GM12878 (cell line): ENCODE measurements around the gene DHRS4. TPM values are rescaled to one million over a fixed set of nuclear protein-coding genes. Genes with fewer than 3 reads are reported as not detected.

Experiments used
- EP300 ChIP-seq, 2 experiments: fragments of 150-350 bp in 1 of 2; IDR thresholded peaks; 2 replicates each; pipeline ENCODE4 v1.6.1; 2011 to 2012; ENCODE audit warnings: low read depth in 2 of 2, low read length in 2 of 2, borderline replicate concordance in 1 of 2, improper control_type of control experiment in 1 of 2, inconsistent platforms in 1 of 2; ENCODE audit not compliant: control insufficient read depth in 1 of 2
- JUNB ChIP-seq: IDR thresholded peaks from 2 replicates; pipeline ENCODE4 v1.6.1; 2016; ENCODE audit warnings: antibody characterized with exemption, mild to moderate bottlenecking
- NFXL1 ChIP-seq: fragments of 450-650 bp; IDR thresholded peaks from 2 replicates; pipeline ENCODE4 v1.6.1; 2017; ENCODE audit warnings: antibody characterized with exemption, mild to moderate bottlenecking, borderline replicate concordance
- NKRF ChIP-seq: fragments of 450-650 bp; conservative IDR thresholded peaks from 2 replicates; pipeline ENCODE4 v1.6.1; 2017; ENCODE audit warnings: mild to moderate bottlenecking, moderate library complexity
- PRDM15 ChIP-seq: fragments of 450-650 bp; formaldehyde crosslinking; IDR thresholded peaks from 2 replicates; pipeline ENCODE4 v1.4.0; 2020; ENCODE audit warnings: mild to moderate bottlenecking, moderate library complexity
- RCOR1 ChIP-seq: conservative IDR thresholded peaks from 2 replicates; pipeline ENCODE4 v1.6.1; 2012; ENCODE audit warnings: low read depth, low read length, improper control_type of control experiment
- polyA plus RNA-seq, 11 experiments: library from polyadenylated mRNA; depleted of rRNA in 4 of 11; unstranded in 6 of 11; stranded (reverse) in 5 of 11; fragments of >200 nt; fragmentation: Nextera tagmentation in 4 of 11; fragmentation: Illumina TruSeq in 1 of 11; extraction: Ambion mirVana in 4 of 11; extraction: Trizol in 1 of 11; gene quantifications; 1 replicate in 1 of 11; 2 replicates in 10 of 11; pipeline versions ENCODE4 v1.2.1 to v1.2.3, GENCODE V29; 2011 to 2016; ENCODE audit warnings: inconsistent platforms in 2 of 11, missing spikeins in 2 of 11, low read depth in 1 of 11
- total RNA-seq, 4 experiments: library from RNA; depleted of rRNA in 3 of 4; stranded (reverse); fragments of >200 nt in 3 of 4; fragmentation: Illumina TruSeq in 1 of 4; extraction: Trizol in 1 of 4; gene quantifications; 2 replicates each; pipeline versions ENCODE4 v1.2.1 to v1.2.3, GENCODE V29; 2013 to 2021

DHRS4 gene
- total and polyA plus RNA-seq, 10 of the 15 experiments (the other 5 are each of a cell fraction or from before 2014, with no cell fraction given), result 2.4 to 38.1 (median 22.2) TPM

- TF ChIP-seq PRDM15, result no peak
- TF ChIP-seq NFXL1, result no peak
- no peak for TF ChIP-seq RCOR1
- TF ChIP-seq EP300 (IDR thresholded peaks at IDR 0.05; ENCODE audit: borderline replicate concordance in 1 of 2, control insufficient read depth in 1 of 2, low read depth in 2 of 2, low read length in 2 of 2), result no peak
- no peak for TF ChIP-seq NKRF
- no peak for TF ChIP-seq JUNB
- TF ChIP-seq, all 136 proteins: peak for 0
These were observed 28.0 kb upstream of the DHRS4 start (continued) for GRCh38 chr14:23925523-23926075.
